NCI-H146 treated with DMSO at 0.1 percent for 48 hours (cell line): ENCODE results near the gene SRP9.

Experiments
- DNase-seq: peaks from one replicate; lab custom pipeline; 2025; ENCODE audit not compliant: unreplicated experiment; lab: John Stamatoyannopoulos, UW

Gene SRP9, protein sequence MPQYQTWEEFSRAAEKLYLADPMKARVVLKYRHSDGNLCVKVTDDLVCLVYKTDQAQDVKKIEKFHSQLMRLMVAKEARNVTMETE

DNA sequence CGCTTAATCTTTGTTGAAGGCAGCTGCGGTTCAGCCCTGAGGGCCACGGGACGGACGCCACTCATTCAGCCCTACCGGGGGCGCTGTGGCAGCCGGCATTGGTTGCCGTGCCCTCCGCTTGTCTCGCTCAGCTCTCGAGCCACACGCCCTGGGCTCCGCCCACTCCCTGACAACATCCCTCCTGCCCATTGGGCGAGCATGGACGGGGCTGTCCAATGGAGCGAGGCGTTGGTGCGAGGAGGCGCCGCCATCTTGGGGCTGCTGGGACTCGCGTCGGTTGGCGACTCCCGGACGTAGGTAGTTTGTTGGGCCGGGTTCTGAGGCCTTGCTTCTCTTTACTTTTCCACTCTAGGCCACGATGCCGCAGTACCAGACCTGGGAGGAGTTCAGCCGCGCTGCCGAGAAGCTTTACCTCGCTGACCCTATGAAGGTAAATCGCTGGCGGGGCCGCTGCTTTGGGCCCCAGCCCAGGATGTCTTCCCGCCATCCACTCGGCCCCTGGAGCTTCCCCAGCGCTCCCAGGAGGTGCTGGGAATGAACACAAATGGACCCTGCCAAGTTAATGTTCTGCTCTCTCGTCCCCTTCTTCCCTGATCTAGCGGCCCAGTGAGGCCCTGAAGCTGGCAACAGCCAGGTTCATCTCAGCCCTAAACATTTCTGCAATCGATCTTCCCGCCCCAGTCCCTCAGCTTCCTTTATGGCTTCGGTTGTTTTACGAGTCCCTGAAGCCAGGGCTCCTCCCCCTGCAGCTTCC lies at the start of gene SRP9:
SRP9 (plus strand) TSS at position 244 of the 754 bp plus-strand sequence; CDS start at position 359, 115 bp downstream.
- peak; percentile 93 for DNase-seq

- DNase-seq = no peak
Measured at GRCh38 chr1:225731491-225731890, 46.1 kb upstream of the SRP9 start.

DNA sequence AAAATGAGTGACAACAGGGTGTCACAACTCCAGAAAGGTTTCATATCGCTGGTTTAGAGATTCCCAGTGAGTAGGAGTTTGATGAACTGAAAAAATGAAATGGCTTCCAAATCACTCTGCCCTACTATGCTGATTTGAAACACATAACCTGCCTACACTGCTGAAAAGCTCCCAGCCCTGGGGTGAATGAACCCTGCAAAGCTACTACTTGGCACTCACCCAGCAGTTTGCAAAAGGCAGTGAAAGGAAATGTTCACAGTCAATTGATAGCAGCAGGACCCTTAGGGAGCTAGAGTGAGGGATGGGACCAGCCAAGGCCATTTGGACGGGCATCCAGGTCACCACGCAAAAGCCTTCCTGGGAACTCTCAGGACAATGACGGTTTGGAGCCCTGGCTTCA lies 44.4 kb upstream of the SRP9 start:
- no peak for DNase-seq

DNA sequence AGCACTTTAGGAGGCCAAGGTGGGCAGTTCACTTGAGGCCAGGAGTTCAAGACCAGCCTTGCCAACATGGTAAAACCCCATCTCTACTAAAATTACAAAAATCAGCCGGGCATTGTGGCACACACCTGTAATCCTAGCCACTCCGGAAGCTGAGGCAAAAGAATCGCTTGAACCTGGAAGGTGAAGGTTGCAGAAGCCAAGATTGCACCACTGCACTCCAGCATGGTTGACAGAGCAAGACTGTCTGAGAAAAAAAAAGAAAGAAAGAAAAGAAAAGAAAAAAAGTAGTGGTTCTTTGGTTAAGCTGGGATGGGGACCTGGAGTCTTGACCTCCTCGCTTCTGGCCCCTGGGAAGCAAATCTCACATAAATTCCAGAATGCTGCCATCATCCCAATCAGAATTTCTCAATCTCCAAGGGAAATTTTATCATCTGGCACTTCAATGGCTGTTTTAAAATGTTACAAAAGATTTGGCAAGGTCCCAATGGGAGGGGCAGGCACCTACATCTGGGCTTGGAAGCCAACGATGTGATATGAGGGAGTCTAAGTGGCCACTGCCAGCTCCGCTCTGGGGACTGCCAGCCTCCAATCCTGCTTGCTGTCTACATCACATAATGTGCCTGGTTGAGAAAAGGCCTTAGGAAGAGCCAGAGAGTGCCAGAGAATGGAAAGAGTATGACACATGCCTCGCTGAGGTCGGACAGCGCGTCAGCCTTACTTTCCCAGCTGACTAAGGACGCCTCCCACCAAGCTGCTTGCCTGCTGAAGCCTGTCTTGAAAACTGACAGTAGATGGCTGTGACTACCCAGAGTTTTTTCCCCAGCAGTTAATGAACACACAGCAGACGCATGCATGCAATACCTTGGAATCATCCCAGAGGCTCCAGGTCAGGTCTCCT lies 42.1 kb upstream of the SRP9 start:
- DNase-seq = no peak

DNA sequence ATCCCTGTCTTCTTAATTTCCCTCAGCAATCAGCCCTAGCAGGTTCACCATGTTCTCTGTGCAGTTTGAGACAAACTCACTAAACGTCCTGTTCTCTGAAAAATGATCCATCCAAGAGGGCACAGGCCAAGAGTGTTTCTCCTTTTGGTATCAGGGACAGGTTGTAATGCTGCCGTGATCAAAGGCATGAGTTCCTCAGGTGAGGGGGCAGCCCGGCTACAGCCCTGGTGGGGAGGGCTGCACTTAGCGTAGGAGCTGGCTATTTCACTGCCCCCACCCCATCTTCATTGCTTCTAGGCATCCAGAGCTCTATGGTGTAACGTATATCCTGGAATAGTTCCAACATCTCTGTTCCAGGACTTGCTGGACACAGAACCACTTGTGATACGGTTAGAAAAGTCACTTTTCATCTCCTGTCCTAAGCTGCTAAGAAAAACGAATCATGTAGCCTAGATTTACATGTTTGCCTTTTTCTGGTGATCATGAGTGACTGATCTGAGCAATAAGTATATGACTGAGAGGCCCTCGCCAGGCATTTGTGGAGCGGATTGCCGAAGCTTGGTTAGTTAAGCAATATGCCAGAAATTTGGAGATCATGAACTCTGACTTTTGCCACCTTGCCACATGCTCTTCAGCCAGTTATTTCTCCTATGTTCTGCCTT lies 41.1 kb upstream of the SRP9 start:
- DNase-seq = no peak

DNA sequence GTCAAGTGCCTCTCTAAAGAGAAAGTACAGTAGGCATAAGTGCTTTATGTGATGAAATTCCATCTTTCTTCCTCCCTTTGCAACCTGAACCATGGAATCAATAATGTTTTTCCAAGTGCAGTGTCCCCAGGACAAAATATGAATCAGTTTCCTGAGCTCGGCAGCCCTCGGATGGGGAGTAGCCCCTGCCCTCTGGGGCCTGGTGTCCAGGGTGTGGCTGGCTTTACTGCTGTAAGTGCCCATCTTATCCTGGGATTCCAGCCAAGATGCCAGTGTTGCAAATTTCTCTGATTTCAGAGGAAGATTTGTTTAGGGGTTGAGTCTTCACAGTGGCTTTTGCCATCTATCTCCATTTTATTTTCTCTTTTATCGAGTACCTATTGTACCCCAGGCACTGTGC lies 40.5 kb upstream of the SRP9 start:
- no peak for DNase-seq

DNA sequence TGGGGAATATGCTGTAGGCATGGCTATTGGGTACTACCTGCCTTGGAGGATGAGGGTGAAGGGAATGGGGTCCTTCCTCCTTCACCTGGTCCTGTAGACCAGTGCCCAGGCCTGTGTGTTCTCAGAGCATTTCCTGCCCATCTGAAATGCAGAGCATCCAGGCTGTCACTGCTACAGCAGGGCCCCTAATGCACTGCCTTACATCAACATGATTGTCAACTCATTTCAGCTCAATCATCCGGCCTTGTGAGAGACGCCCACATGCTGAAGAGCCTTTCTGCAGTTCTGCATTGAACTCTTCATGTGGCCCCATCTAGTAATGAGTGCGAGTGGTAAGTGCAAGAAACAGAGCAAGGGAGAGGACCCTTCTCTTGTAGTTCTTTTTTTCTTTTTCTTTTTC lies 39.8 kb upstream of the SRP9 start:
- DNase-seq = no peak

DNA sequence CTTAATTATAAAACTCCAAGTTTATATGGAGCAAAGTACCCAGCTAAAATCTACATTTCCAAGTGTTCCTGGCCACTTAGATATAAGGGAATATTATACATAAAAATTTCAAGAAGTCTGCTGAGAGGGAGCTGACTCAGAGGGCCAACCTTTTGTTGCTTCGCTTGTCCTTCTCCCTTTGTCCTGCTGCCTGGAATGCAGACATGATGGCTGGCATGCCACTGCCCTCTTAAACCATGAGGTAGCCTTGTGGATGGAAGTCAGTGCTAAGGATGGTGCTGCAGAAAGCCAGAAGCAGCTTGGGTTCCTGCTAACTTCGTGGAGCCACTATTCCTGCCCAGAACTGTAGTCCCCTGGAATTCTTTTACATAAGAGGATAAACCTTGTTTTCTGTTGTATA lies 38.9 kb upstream of the SRP9 start:
- no peak for DNase-seq

DNA sequence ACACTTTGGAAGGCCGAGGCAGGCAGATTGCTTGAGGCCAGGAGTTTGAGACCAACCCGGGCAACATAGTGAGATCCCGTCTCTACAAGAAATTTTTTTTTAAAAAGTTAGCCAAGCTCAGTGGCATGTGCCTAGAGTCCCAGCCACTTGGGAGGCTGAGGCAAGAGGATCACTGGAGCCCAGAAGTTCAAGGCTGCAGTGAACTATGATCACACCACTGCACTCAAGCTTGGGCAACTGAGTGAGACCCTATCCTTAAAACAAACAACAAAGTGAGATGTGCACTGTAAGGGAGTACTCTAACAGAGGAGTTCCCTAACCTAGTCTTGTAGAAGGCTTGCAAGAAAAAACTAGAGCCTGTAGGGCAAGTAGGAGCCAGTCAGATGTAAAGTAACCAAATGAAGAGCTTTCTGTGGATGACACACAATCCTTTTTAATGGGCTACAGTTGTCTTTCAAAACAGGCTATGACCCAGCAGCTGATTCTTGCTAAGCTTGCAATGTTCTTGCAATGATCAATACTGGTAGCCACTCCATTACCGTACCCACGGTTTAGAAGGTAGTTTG lies 38.0 kb upstream of the SRP9 start:
- no peak for DNase-seq

- no peak for DNase-seq
Measured at GRCh38 chr1:225744745-225745144, 32.9 kb upstream of the SRP9 start.

- no peak for DNase-seq
Measured at GRCh38 chr1:225745273-225745672, 32.4 kb upstream of the SRP9 start.

- DNase-seq = peak; percentile 72
Measured at GRCh38 chr1:225746361-225747179, 31.1 kb upstream of the SRP9 start.

- DNase-seq = no peak
Measured at GRCh38 chr1:225747566-225747965, 30.1 kb upstream of the SRP9 start.

DNA sequence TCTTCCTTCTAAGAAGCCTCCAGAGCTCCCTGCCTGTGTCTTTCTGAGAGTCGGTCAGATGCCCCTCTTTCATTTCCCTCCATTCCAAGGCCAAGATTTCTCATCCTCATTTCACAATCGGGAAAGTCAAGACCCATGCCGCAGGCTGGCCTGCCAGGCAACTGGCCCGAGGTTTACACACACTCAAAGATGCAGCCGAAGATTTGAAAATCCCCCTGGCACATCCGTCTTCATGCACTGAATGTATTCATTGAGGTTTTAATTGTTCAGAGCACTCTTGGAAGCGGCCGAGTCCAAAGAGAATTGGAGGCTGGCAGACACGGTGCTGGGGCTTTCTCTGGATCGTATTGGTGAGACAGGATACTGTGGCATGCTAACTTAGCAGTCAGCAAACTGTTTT lies 29.1 kb upstream of the SRP9 start:
- DNase-seq = no peak

DNA sequence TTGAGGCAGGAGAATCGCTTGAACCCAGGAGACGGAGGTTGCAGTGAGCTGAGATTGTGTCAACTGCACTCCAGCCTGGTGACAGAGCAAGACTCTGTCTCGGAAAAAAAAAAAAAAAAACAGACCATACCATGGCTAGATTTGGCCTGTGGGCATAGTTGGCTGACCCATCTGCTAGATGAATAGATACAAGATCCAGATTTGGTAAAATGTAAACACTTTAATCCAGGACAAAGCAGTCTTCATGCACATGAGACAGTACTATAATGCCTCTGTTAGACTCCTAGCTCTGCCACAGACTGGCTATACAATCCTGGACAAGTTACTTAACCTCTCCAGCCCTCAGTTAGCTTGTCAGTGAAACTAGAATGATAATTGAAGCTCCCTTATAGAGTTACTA lies 27.9 kb upstream of the SRP9 start:
- DNase-seq = no peak

DNA sequence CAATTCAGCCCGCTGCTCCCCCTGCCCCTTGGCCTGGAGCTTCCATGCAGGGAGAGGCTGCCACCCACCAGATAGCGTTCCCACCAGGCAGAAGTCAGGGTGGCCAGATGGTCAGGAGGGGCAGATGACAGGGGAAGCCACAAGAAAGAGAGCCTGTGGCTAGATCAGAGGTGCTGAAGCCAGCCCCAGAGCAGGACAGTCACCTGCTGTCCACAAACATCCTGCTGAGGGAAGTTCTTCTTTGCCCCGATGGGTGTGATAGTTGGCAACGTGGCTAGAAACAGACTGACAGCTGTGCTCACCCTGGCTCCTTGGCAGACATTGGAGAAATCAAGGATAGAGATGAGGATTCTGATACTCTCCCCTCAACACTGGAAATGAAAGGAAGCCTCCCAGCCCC lies 27.2 kb upstream of the SRP9 start:
- DNase-seq = no peak

GRCh38 chr1:225750875-225751824 lies 26.5 kb upstream of the SRP9 start:
- no peak for DNase-seq

DNA sequence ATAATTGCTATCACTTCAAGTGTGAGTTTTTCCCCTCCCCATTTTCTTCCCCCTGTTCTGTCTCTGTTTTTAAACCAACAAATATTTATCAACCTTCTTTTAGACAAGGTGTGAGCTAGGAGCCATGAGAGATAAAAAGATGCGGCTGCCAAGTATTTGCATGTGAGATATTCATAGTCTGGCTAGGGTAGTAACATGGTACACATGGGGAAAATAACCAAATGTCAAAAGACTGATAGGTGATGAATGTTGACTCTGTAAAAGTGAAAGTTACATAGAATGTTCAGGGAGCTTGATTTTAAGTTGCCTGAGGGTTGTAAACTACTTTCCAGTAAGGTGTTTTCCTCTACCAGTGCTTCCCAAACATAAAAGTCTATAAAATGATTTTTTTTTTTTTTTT lies 25.4 kb upstream of the SRP9 start:
- no peak for DNase-seq

DNA sequence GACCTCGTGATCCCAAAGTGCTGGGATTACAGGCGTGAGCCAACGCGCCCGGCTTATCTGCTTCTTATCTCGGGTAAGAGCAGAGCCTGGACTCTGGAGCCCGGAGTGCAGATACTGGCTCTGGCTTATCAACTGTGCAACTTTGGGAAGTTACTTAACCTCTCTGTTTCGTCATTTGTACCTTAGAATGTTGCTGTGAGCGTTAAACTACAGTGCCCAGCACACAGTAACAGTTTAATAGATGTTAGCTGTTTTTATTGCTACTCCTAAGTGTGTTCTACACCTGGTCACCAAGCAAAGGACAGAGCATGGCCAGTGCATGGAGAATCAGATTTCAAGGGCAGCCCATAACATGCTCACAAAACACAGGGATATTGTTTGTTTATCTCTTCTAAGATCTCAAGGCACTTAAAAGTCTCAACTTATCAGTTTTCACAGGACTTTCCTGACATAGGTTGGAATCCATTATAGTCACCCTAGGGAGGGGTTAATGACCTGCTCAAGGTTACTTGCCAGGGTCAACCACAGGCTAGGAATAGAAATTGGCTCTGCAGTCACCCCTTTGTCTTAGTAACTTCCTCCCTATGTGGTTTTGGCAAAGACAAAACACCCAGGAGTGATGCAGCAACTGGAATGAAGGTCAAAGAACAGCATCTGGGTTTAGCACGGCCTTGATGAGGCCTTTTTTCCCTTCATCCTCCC lies 22.5 kb upstream of the SRP9 start:
- DNase-seq = no peak
